NB4 (cell line): ENCODE measurements around the gene NDUFC2.

Experiments
- CTCF ChIP-seq: IDR thresholded peaks from one replicate; pipeline ENCODE4 v1.5.1; 2012; ENCODE audit warnings: low read depth, low read length
- POLR2A ChIP-seq: IDR thresholded peaks from 2 replicates; pipeline ENCODE4 v1.6.1; 2011; ENCODE audit warnings: mild to moderate bottlenecking; ENCODE audit not compliant: insufficient read length; ENCODE audit errors: extremely low read depth

- TF ChIP-seq CTCF (no peak), POLR2A (no peak)
Measured at GRCh38 chr11:78063440-78064181, 16.1 kb downstream of the NDUFC2 start, which contains the start of gene THRSP.
